Keratinocyte (primary cell): ENCODE measurements around the gene PAX4. TPM values are rescaled to one million over a fixed set of nuclear protein-coding genes. Genes with fewer than 3 reads are reported as not detected.

Experiments
- DNase-seq: peaks from one replicate; pipeline ENCODE4 v3.0.0-alpha.2; 2011; ENCODE audit warnings: low read depth, missing footprints, low spot score
- FAIRE-seq: peaks from 2 replicates; lab custom pipeline; 2011; peaks lifted over from hg19 to GRCh38; lab: Jason Lieb, UNC
- H2AFZ ChIP-seq: 2 replicates; pipeline ENCODE4 v1.6.0; 2012; ENCODE audit warnings: low read length, control low read depth, inconsistent platforms; ENCODE audit not compliant: control insufficient read depth
- H3K27ac ChIP-seq: 2 replicates; pipeline ENCODE4 v1.5.1; 2011; ENCODE audit warnings: low read length; ENCODE audit not compliant: control insufficient read depth, insufficient read depth
- H3K27me3 ChIP-seq: 3 replicates; pipeline ENCODE4 v1.6.0; 2011; ENCODE audit warnings: low read length; ENCODE audit not compliant: control insufficient read depth, insufficient read depth; ENCODE audit errors: extremely low read depth
- H3K36me3 ChIP-seq, 2 experiments: 2 replicates in 1 of 2; 3 replicates in 1 of 2; pipeline ENCODE4 v1.5.1; 2011; ENCODE audit warnings: low read length in 2 of 2, mild to moderate bottlenecking in 1 of 2; ENCODE audit not compliant: control insufficient read depth in 2 of 2, insufficient read depth in 2 of 2; ENCODE audit errors: extremely low read depth in 1 of 2
- H3K4me1 ChIP-seq: 3 replicates; pipeline ENCODE4 v1.5.1; 2011; ENCODE audit warnings: low read length; ENCODE audit not compliant: control insufficient read depth, insufficient read depth; ENCODE audit errors: extremely low read depth
- H3K4me2 ChIP-seq: 3 replicates; pipeline ENCODE4 v1.6.0; 2011; ENCODE audit warnings: low read depth, low read length; ENCODE audit not compliant: control insufficient read depth, insufficient read depth; ENCODE audit errors: extremely low read depth
- H3K4me3 ChIP-seq, 3 experiments: fragments of 200-600 bp in 1 of 3; sonication (generic) in 1 of 3; 2 replicates in 2 of 3; 3 replicates in 1 of 3; pipeline ENCODE4 v1.5.1; 2011 to 2016; ENCODE audit warnings: low read length in 3 of 3, mild to moderate bottlenecking in 3 of 3, control low read depth in 2 of 3, inconsistent platforms in 1 of 3, low read depth in 1 of 3, mixed read lengths in 1 of 3, mixed run types in 1 of 3, moderate library complexity in 1 of 3; ENCODE audit not compliant: control insufficient read depth in 2 of 3, insufficient read depth in 2 of 3; ENCODE audit errors: extremely low read depth in 1 of 3
- H3K79me2 ChIP-seq: 2 replicates; pipeline ENCODE4 v1.6.0; 2012; ENCODE audit warnings: low read length; ENCODE audit not compliant: control insufficient read depth, insufficient read depth
- H3K9ac ChIP-seq: 3 replicates; pipeline ENCODE4 v1.6.0; 2011; ENCODE audit warnings: low read length; ENCODE audit not compliant: control insufficient read depth, insufficient read depth; ENCODE audit errors: extremely low read depth
- H3K9me1 ChIP-seq: 3 replicates; pipeline ENCODE4 v1.6.0; 2011; ENCODE audit warnings: low read length; ENCODE audit not compliant: control insufficient read depth, insufficient read depth; ENCODE audit errors: extremely low read depth
- H3K9me3 ChIP-seq: 2 replicates; pipeline ENCODE4 v1.5.1; 2012; ENCODE audit warnings: low read depth, low read length; ENCODE audit not compliant: control insufficient read depth
- H4K20me1 ChIP-seq: 3 replicates; pipeline ENCODE4 v1.6.0; 2011; ENCODE audit warnings: low read length; ENCODE audit not compliant: control insufficient read depth, insufficient read depth; ENCODE audit errors: extremely low read depth
- CTCF ChIP-seq, 3 experiments: IDR thresholded peaks in 1 of 3; conservative IDR thresholded peaks in 1 of 3; optimal IDR thresholded peaks in 1 of 3; 2 replicates in 2 of 3; 3 replicates in 1 of 3; pipeline versions ENCODE3 to v1.5.1; 2011; ENCODE audit warnings: low read length in 3 of 3, mild to moderate bottlenecking in 3 of 3, moderate library complexity in 2 of 3, control low read depth in 1 of 3, inconsistent platforms in 1 of 3; ENCODE audit not compliant: insufficient read depth in 2 of 3; ENCODE audit errors: extremely low read depth in 1 of 3
- EZH2 ChIP-seq: IDR thresholded peaks from one replicate; pipeline ENCODE4 v1.6.1; 2012; ENCODE audit warnings: inconsistent platforms, mild to moderate bottlenecking, low read length, moderate library complexity
- dilution Hi-C: fragments of 300-500 bp; cut with MboI; formaldehyde crosslinking; loops from one replicate; pipeline ENCODE4 v1.7.0; 2020; ENCODE audit warnings: low sequenced_read_pairs; ENCODE audit not compliant: extremely low pct_ligation_motif_present
- polyA plus RNA-seq, 5 experiments: library from polyadenylated mRNA; depleted of rRNA in 3 of 5; stranded (reverse) in 3 of 5; stranded (forward) in 1 of 5; unstranded in 1 of 5; fragments of >200 nt; gene quantifications; 1 replicate in 1 of 5; 2 replicates in 3 of 5; 3 replicates in 1 of 5; pipeline versions ENCODE4 v1.2.1 to v1.2.3, GENCODE V29; 2011 to 2012; ENCODE audit warnings: missing spikeins in 2 of 5, low read depth in 1 of 5, low replicate concordance in 1 of 5

PAX4 gene
- polyA plus RNA-seq, 1 donor (not counting 4 experiments of a cell fraction or from before 2014, with no cell fraction given) = not detected

- no peak overlapping the region for H3K27ac ChIP-seq
- no peaks in the 10 kb centered on the region for H3K9me3 ChIP-seq
- no peaks in the 10 kb centered on the region for H3K36me3 ChIP-seq
- no peak overlapping the region for H2AFZ ChIP-seq
- no peaks in the 10 kb centered on the region for H3K4me1 ChIP-seq
- no peaks in the 10 kb centered on the region for H3K27me3 ChIP-seq
- no peak overlapping the region for H3K4me3 ChIP-seq
- H4K20me1 ChIP-seq = no peaks in the 10 kb centered on the region
- FAIRE-seq (no peak), DNase-seq (no peak)
- H3K79me2 ChIP-seq = no peaks in the 10 kb centered on the region
- H3K9ac ChIP-seq = no peak overlapping the region
- no peaks in the 10 kb centered on the region for H3K9me1 ChIP-seq
- TF ChIP-seq CTCF (optimal IDR thresholded peaks at IDR 0.05 in 1 of 3, IDR thresholded peaks at IDR 0.05 in 1 of 3, conservative IDR thresholded peaks at IDR 0.05 in 1 of 3; ENCODE audit: extremely low read depth in 1 of 3, insufficient read depth in 2 of 3, low read length in 3 of 3) (no peak), EZH2 (no peak)
- dilution Hi-C loops = no loop called here
- no peak overlapping the region for H3K4me2 ChIP-seq
Measured at GRCh38 chr7:127600885-127601284, 17.1 kb downstream of the PAX4 start.

GRCh38 chr7:127598318-127598717 is 19.6 kb downstream of the PAX4 start:
- Histone ChIP-seq H3K27ac (no peak overlapping the region), H3K9me3 (no peaks in the 10 kb centered on the region), H4K20me1 (no peaks in the 10 kb centered on the region), H3K9me1 (no peaks in the 10 kb centered on the region), H3K36me3 (no peaks in the 10 kb centered on the region), H3K79me2 (no peaks in the 10 kb centered on the region), H3K4me1 (no peaks in the 10 kb centered on the region), H3K4me3 (no peak overlapping the region), H3K9ac (no peak overlapping the region), H3K27me3 (no peaks in the 10 kb centered on the region), H3K4me2 (no peak overlapping the region), H2AFZ (no peak overlapping the region)
- no peak for FAIRE-seq
- TF ChIP-seq EZH2 (no peak), CTCF (optimal IDR thresholded peaks at IDR 0.05 in 1 of 3, IDR thresholded peaks at IDR 0.05 in 1 of 3, conservative IDR thresholded peaks at IDR 0.05 in 1 of 3; ENCODE audit: extremely low read depth in 1 of 3, insufficient read depth in 2 of 3, low read length in 3 of 3) (peak; percentile 44 to 68 (median 45))
- dilution Hi-C loops = no loop called here
- DNase-seq = no peak
